ENCODE measurements around the gene GHRHR. TPM values are rescaled to one million over a fixed set of nuclear protein-coding genes. Genes with fewer than 3 reads are reported as not detected.

The GHRHR gene
- total and polyA plus RNA-seq, 9 of the 15 experiments (the other 6 are each of a cell fraction or from before 2014, with no cell fraction given), result not detected

- TF ChIP-seq ZNF318 (IDR thresholded peaks at IDR 0.05; ENCODE audit: borderline replicate concordance in 1 of 2, low read depth in 1 of 2) (no peak), KDM4B (IDR thresholded peaks at IDR 0.05; ENCODE audit: borderline replicate concordance in 2 of 2, low read depth in 1 of 2) (no peak)
These were observed 17.0 kb downstream of the GHRHR start (continued) for GRCh38 chr7:30980751-30981150.

Data from K562 (cell line).